ENCODE data around the gene SETDB2. TPM values are rescaled to one million over a fixed set of nuclear protein-coding genes. Genes with fewer than 3 reads are reported as not detected.

The SETDB2 gene
- total and polyA plus RNA-seq, 2 of the 13 experiments (the other 11 are each of a cell fraction or from before 2014, with no cell fraction given), result 8.1 to 8.7 TPM

GRCh38 chr13:49421391-49421790 is 22.7 kb upstream of the SETDB2 start (continued):
- TF ChIP-seq SAP130 (CRISPR knock-in tag; IDR thresholded peaks at IDR 0.05; ENCODE audit: low read depth) (peak; percentile 25; the same call in 1 of the 2 replicates), PLSCR1 (CRISPR knock-in tag; IDR thresholded peaks at IDR 0.05; ENCODE audit: borderline replicate concordance) (no peak), SMARCE1 (IDR thresholded peaks at IDR 0.05; ENCODE audit: borderline replicate concordance) (no peak), CENPBD1 (CRISPR knock-in tag; IDR thresholded peaks at IDR 0.05; ENCODE audit: borderline replicate concordance, low read depth) (no peak), ZSCAN25 (CRISPR knock-in tag; IDR thresholded peaks at IDR 0.05) (no peak), ZNF703 (CRISPR knock-in tag; IDR thresholded peaks at IDR 0.05; ENCODE audit: borderline replicate concordance) (no peak), MZF1 (CRISPR knock-in tag; IDR thresholded peaks at IDR 0.05; ENCODE audit: borderline replicate concordance) (no peak), MNT (IDR thresholded peaks at IDR 0.05) (no peak), TOPORS (CRISPR knock-in tag; IDR thresholded peaks at IDR 0.05) (no peak), ZNF282 (IDR thresholded peaks at IDR 0.05; ENCODE audit: partially characterized antibody) (no peak), DNMT3B (CRISPR knock-in tag; conservative IDR thresholded peaks at IDR 0.05) (no peak), ZNF576 (CRISPR knock-in tag; IDR thresholded peaks at IDR 0.05) (no peak), HNF1B (CRISPR knock-in tag; IDR thresholded peaks at IDR 0.05) (0 out of 2 replicates have a peak, but pooled peaks have one; percentile 23), MTERF4 (CRISPR knock-in tag; IDR thresholded peaks at IDR 0.05) (no peak), ZEB1 (IDR thresholded peaks at IDR 0.05; ENCODE audit: insufficient replicate concordance, low read depth) (no peak), ERF (CRISPR knock-in tag; IDR thresholded peaks at IDR 0.05) (no peak), ATF1 (CRISPR knock-in tag; IDR thresholded peaks at IDR 0.05) (no peak), ZNF468 (CRISPR knock-in tag; IDR thresholded peaks at IDR 0.05) (no peak), PAXIP1 (CRISPR knock-in tag; conservative IDR thresholded peaks at IDR 0.05) (0 out of 2 replicates have a peak, but pooled peaks have one; percentile 15), SRF (IDR thresholded peaks at IDR 0.05; ENCODE audit: low read depth, low read length) (no peak), ZNF496 (CRISPR knock-in tag; IDR thresholded peaks at IDR 0.05; ENCODE audit: insufficient replicate concordance) (no peak)
